ENCODE data around the gene COL4A6.

GRCh38 chrX:108235986-108236385 lies 202.2 kb downstream of the COL4A6 start:
- no peak for TF ChIP-seq CTCF (IDR thresholded peaks at IDR 0.05; ENCODE audit: low read length)
- TF ChIP-seq EZH2 (IDR thresholded peaks at IDR 0.05; ENCODE audit: borderline replicate concordance, low read length), result no peak

Data from OCI-LY1 (cell line).